Activated naive CD8-positive, alpha-beta T cell treated with anti-CD3 and anti-CD28 coated beads, Interleukin-2, amount 50 U/mL, for 16 hours (primary cell): ENCODE data around the gene SPECC1.
"Not testable (repeated sequence)": the region's sequence is repeated elsewhere in the genome, so short reads cannot be mapped to it uniquely, and the experiment has no call there.

ENCODE experiments used
- DNase-seq: peaks from one replicate; pipeline ENCODE4 v3.0.0-alpha.2; 2020; ENCODE audit warnings: low read depth, low spot score

SPECC1 gene

GRCh38 chr17:20010099-20010863, 1.1 kb downstream of the SPECC1 start:
- no peak for DNase-seq

- DNase-seq = no peak
Observed at GRCh38 chr17:20010936-20011335, 1.8 kb downstream of the SPECC1 start.

GRCh38 chr17:20012017-20012536, 2.9 kb downstream of the SPECC1 start:
- DNase-seq = no peak

GRCh38 chr17:20016475-20016992, 7.4 kb downstream of the SPECC1 start:
- not testable (repeated sequence) for DNase-seq

GRCh38 chr17:20022701-20023100, 13.5 kb downstream of the SPECC1 start:
- no peak for DNase-seq

- DNase-seq = no peak
Observed at GRCh38 chr17:20026960-20027359, 17.8 kb downstream of the SPECC1 start.

- DNase-seq = no peak
Observed at GRCh38 chr17:20028443-20028842, 19.3 kb downstream of the SPECC1 start.

GRCh38 chr17:20032636-20033035, 23.5 kb downstream of the SPECC1 start:
- DNase-seq = no peak

GRCh38 chr17:20033415-20033814, 24.3 kb downstream of the SPECC1 start:
- no peak for DNase-seq

GRCh38 chr17:20035501-20035900, 26.3 kb downstream of the SPECC1 start:
- DNase-seq = no peak

GRCh38 chr17:20037286-20037685, 28.1 kb downstream of the SPECC1 start:
- not testable (repeated sequence) for DNase-seq

GRCh38 chr17:20039037-20039436, 29.9 kb downstream of the SPECC1 start:
- DNase-seq = no peak

- no peak for DNase-seq
Observed at GRCh38 chr17:20040216-20040615, 31.1 kb downstream of the SPECC1 start.

GRCh38 chr17:20043021-20043420, 33.9 kb downstream of the SPECC1 start:
- DNase-seq = no peak

GRCh38 chr17:20045476-20045875, 36.3 kb downstream of the SPECC1 start:
- DNase-seq = no peak

- DNase-seq = no peak
Observed at GRCh38 chr17:20046629-20047028, 37.5 kb downstream of the SPECC1 start.

GRCh38 chr17:20051624-20052023, 42.5 kb downstream of the SPECC1 start:
- DNase-seq = no peak

- DNase-seq = no peak
Observed at GRCh38 chr17:20053361-20053964, 44.3 kb downstream of the SPECC1 start.

GRCh38 chr17:20059728-20060188, 50.6 kb downstream of the SPECC1 start:
- no peak for DNase-seq

- no peak for DNase-seq
Observed at GRCh38 chr17:20063665-20064648, 54.8 kb downstream of the SPECC1 start.

GRCh38 chr17:20066253-20066652, 57.1 kb downstream of the SPECC1 start:
- no peak for DNase-seq

GRCh38 chr17:20067711-20068110, 58.6 kb downstream of the SPECC1 start:
- DNase-seq = no peak
